Activated T-cell treated with anti-CD3 and anti-CD28 coated beads, Interleukin-2, amount 50 U/mL, for 1 hour (primary cell): ENCODE measurements around the gene LMX1B.
"Not testable (repeated sequence)": the region's sequence is repeated elsewhere in the genome, so short reads cannot be mapped to it uniquely, and the experiment has no call there.

Experiments used
- DNase-seq: peaks from one replicate; pipeline ENCODE4 v3.0.0-alpha.2; 2020

LMX1B gene

DNA sequence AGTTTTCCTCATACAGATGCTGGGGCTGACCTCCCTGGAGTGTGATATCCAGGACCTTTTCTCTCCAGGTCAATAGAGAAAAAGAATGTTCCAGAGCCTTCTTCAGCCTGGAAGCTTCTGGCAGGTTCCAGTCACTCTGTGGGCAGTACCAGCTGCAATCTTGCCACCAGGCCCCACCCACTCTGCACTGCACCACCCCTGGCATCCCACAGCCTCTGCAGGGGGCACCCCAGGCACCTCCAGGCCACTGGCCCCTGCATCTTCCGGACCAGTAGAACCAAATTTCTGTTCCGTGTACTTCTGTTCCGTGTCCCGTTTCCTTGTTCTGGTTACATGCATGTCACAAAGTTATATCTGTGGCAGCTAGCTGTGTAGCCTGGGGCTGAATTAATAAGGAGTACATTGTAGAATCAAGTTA is 107.8 kb downstream of the LMX1B start:
- peak; percentile 32 for DNase-seq

DNA sequence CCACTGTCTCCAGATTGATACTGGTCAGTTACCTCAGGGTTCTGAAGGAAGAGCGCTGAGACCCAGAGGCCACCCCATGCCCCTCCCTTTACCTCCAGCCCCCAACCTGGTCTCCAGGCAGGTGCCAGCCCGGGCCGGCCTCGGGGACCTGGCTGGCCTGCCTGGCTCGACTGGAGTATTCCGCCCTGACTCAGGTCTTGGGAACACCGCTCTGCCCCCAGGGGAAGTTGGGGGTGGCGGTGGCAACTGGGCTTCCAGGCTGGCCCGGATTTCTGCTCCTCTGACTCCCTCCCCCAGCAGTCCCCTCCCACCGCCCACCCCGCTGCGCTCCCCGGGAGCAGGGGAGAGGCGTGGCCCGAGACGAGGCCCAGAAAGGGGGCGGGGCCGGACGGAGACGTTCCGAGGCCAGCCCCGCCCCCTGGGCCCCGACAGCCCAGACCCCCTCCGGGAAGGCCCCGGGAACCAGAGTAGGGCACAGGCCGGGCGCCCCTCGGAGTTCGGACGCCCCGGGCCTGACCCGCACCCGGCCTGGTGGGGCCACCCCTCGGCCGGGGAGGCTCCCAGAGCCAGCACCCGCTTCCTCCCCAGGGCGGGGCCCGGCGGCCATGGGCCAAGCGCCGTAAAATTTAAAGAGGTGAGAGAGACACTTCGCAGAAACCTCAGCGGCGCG is 108.7 kb downstream of the LMX1B start:
- peak; percentile 94 for DNase-seq

DNA sequence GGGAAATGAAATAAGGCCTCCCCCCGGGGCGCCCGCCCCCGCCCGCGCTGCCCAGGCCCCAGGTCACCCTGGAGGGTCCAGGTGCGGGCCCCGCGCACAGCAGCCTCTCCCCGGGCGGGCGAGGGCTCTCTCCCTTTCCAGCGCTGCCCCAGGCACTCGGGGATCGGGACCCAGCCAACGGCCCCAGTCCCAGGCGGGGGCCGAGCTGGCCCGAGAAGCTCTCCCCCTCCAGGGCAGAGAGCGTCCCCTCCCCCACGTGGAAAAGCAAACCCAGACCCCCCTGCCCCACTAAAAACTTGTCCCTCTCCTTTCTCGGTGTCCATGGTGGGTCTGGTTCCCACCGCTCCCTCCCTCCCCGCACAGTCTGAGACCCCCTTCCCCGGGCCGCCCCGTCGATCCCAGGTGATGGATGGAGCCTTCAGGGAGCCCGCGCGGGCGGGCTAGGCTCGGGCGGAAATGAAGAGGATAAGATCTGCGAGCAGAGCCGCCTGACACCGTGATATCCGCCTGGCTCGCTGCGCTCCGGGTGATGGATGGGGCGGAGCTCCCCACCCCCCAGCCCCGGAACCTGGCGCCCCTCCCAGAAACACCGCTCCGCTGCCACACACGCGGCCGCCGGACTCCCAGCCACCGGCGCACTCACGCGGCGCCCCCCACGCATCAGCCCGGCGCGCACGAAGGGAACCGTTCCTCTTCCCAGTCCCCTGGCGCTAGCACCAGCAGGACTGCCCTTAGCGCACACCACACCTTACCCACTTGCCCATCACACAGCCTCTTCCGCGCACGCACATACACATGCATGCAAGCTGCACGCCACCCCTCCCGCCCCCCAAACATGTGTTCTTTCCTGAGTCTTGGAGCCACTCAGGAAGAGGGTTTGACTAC is 109.4 kb downstream of the LMX1B start:
- DNase-seq: peak; percentile 74

DNA sequence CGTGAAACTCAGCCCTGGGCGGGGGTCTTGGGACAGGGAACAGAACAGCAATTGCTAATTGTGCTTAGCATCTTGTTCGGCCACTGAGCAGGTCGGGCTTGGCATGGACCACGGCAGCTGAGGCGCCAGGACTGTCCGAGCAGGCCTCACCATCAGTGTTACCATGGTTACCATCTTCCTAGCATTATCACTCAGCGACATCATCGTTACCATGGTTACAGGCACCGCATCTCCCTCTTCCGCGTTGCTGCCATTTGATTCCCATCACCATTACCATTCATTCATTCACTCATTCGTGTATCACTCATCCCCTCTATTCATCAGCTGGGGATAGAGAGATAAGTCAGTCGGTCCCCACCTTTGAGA is 110.1 kb downstream of the LMX1B start:
- no peak for DNase-seq

DNA sequence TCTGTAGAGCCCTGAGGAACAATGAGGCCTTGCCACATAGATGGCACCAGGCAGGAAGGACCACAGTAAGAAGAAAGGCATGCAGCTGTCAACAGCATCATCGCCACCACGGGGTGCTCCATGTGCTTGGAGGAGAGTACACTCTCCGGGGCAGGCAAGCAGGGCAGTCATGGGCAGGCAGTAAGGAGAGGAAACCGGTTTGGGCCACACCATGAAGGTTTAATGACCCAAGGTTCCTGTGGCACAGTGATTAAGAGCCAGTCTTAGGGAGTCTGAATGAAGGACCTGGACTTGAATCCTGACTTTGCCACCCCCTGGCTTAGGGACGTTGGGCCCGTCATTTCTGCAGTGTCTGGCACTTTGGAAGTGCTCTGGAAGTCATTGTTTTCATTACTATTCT is 110.5 kb downstream of the LMX1B start:
- DNase-seq: no peak

DNA sequence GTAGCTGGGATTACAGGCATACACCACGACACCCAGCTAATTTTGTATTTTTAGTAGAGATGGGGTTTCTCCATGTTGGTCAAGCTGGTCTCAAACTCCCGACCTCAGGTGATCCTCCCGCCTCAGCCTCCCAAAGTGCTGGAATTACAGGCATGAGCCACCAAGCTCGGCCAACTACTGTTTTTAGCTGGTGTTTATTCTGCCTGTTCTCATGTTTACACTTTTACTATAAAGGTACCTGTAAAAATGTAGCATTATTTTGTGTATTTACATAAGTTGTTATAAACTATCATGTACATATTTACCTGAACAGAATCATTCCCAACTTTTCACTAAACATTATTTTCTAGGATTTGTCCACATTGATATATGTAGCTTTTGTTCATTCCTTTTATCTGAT is 111.8 kb downstream of the LMX1B start:
- not testable (repeated sequence) for DNase-seq

DNA sequence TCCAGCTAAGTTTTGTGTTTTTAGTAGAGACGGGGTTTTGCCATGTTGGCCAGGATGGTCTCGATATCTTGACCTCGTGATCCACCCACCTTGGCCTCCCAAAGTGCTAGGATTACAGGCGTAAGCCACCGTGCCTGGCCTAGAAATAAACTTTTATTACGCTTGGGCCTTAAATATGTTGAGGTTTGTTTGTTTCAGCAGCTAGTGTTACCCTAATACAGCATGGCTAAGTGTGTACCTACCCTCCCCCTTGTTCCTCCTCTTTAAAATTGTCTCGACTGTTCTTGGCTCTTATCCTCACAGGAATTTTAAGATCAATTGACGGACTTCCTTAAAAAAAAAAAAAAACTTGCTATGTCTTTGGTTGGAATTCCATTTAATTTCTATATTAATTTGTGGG is 114.5 kb downstream of the LMX1B start:
- not testable (repeated sequence) for DNase-seq

DNA sequence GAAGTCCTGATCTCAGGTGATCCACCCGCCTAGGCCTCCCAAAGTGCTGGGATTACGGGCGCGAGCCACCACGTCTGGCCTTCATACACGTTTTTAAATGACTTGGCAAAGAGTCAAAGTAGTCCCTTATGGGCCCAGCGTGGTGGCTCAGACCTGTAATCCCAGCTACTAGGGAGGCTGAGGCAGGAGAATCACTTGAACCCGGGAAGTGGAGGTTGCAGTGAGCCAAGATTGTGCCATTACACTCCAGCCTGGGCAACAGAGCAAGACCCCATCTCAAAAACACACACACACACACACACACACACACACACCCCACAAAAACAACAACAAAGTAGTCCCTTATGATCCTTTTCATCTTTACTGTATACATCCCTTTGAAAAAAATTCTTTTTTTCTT is 116.9 kb downstream of the LMX1B start:
- DNase-seq: not testable (repeated sequence)

DNA sequence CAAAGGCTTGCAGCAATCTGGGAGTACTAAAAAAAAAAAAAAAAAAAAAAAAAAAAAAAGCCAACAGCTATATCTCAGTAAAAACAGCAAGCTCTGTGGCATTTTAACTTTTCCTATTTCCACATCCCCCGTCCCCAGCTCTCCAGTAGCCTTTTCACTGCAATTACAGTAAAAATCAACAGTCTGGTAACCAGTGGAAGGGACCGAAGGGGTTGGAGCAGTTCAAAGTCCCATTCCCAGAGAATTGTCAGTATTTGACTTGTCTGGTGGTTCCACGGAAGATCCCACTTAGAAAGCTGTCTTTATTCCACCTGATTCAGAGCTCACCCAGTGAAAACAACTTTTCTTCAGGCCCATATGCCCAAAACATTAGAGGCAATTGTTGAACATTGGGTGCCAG is 119.3 kb downstream of the LMX1B start:
- no peak for DNase-seq

DNA sequence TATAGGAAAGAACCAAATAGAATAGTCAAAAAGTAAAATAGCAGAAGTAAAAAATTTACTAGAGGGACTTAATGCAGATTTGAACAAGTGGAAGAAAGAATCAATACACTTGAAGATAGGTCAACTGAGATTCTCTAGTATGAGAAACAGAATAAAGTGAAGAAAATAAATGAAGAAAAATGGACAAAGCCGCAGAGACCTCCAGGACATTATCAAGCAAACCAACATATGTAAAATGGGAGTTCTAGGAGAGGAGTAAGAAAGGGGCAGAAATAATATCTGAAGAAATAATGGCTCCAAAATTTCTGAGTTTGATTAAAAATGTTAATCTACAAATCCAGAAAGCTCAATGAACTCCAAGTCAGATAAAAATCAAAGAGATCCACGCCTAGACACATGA is 121.1 kb downstream of the LMX1B start:
- no peak for DNase-seq

DNA sequence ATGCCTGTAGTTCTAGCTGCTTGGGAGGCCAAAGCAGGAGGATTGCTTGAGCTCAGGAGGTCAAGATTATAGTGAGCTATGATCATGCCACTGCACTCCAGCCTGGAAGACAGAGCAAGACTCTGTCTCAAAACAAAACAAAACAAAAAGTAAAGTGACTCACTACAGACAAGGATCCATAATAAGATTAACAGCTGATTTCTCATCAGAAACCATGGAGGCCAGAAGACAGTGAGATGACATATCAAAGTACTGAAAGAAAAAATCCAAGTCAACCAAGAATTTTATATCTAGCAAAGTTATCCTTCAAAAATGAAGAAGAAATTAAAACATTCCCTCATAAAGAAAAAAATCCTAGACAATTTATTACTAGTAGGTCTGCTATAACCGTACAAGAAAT is 121.8 kb downstream of the LMX1B start:
- DNase-seq: no peak

DNA sequence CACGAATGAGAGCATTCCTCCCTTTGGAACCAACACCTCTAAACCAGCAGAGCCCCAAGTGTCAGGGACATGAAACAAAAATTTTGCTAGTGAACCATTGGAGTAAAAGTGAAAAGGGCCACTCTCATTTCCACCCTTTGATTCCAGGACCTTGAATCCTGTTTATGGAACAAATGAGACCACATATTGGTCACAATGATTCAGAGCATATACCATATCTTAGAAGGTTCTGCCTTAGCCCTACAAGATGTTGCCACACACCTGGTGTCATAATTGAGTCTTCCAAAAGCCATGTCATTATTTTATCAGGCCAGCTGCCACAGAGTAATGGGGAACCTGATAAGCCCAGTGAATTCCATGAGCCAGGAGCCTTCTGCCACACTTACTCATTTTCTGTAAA is 124.8 kb downstream of the LMX1B start:
- DNase-seq: no peak

DNA sequence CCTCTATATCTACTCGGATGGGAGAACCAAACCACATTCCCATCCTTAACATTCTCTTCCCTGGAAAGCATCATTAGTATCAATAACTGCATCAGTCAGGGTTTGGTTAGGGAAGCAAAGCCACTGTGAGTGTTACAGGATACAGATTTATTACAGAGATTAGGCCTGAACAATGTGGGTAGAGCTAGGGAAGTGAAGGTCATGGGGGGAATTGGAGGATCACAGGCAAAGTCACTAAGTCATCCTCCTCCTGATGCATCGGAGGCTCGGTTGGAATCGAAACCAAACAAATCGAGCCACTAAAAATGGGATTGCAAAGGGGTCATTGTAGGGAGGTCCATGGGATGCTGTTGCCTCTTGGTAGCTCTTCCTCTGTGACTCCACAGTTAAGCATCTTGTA is 129.3 kb downstream of the LMX1B start:
- DNase-seq: no peak

DNA sequence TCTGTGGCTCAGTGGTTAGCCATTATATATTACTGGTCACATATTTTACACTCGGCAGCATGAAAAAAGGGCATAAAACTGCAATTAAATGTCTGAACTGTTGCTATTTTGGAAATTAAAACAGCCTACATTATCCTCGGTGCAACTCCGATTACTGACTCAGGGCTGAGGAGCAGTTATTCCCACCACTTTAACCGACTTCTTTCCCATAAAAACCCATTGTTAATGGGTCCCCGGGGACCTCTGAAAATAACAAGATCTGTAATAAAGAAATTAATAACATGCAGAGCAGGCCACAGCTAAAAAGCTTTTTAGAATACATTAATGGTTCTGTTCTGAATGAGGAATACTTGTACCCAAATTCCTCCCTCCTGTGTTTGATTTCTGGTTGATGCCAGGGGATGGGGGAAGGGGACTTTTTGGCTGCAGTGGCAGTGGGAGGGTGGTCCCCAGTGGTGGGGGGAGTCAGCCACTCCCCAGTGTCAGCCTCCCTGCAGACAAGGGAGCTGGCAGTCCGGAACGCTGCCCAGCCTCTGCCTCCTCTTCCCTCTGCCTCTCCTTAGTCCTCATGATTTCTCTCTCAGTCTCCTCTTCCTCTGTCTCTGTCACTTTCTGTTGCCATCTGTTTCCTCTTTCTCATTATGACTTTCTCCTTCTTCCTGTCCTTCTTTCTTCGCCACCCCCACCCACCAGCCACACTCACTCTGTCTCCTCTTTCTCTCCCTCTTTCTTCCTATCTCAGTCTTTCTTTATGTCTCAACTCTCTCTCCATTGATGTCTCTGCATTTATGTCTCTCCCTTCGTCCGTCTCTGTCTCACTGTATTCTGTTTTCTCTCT is 132.1 kb downstream of the LMX1B start:
- no peak for DNase-seq
